Chondrocyte (in vitro differentiated cells): ENCODE measurements around the gene CMC2. TPM values are rescaled to one million over a fixed set of nuclear protein-coding genes. Genes with fewer than 3 reads are reported as not detected.

Experiments used
- DNase-seq: peaks from one replicate; pipeline ENCODE4 v3.0.0; 2021; ENCODE audit warnings: mixed read lengths, low spot score
- H3K27ac Mint-ChIP-seq: one replicate; pipeline ENCODE4 v1.8.0; 2021; ENCODE audit warnings: mild to moderate bottlenecking, moderate library complexity, mixed read lengths; ENCODE audit not compliant: unreplicated experiment
- H3K27me3 Mint-ChIP-seq: 2 replicates; pipeline ENCODE4 v1.8.0; 2021; ENCODE audit warnings: low read depth, mixed read lengths
- H3K36me3 Mint-ChIP-seq: 2 replicates; pipeline ENCODE4 v1.8.0; 2021; ENCODE audit warnings: low read depth, mixed read lengths
- H3K4me1 Mint-ChIP-seq: 2 replicates; pipeline ENCODE4 v1.8.0; 2021; ENCODE audit warnings: low read depth, mild to moderate bottlenecking, mixed read lengths
- H3K4me3 Mint-ChIP-seq: one replicate; pipeline ENCODE4 v1.8.0; 2021; ENCODE audit warnings: mild to moderate bottlenecking, moderate library complexity, mixed read lengths; ENCODE audit not compliant: unreplicated experiment
- H3K9me3 Mint-ChIP-seq: 2 replicates; pipeline ENCODE4 v1.8.0; 2021; ENCODE audit warnings: low read depth, mixed read lengths
- total RNA-seq: library from RNA; stranded (reverse); gene quantifications from 3 replicates; pipeline ENCODE4 v1.2.1, GENCODE V29; 2021
- TF ChIP-seq, protein P1 (sequence below): fragments of 200-600 bp; sonication (generic); IDR thresholded peaks from 2 replicates; pipeline ENCODE4 v1.5.0; 2021; ENCODE audit warnings: antibody characterized with exemption, mild to moderate bottlenecking, moderate library complexity

CMC2 gene
- total RNA-seq, 1 donor from 2014 or later: 45.8 TPM

DNA sequence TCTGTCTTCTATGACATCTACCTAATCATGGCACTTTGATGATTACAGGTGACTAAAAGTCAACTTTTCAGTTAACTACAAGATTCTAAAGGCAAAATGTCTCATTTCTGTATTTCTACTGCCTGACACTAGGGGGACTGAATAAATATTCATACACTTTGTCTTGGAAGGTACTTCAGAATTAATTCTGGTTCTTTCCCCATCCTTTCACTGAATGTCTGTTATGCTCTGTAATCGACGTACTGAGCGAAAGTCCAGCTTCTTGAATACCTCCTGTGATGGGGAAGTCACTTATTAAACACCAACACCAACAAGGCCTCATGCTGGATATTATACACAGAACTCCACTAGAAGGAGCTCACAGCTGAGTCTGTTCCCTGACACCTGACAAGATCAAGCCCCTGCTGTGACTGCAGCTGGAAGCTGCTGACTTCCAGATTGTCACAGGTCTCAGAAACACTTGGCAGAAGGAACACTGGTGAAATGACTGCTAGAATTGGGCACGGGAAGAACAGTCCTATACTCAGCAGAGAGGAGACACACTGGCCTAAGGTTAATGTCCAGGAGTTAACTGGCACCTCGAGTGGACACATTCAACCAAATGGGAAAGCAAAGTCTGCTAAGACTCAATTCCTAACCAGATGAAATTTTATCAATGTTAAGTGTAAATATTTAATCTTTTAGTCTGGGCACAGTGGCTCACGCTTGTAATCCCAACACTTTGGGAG lies 31.9 kb downstream of the CMC2 start:
- no peaks in the 10 kb centered on the region for H3K9me3 Mint-ChIP-seq

DNA sequence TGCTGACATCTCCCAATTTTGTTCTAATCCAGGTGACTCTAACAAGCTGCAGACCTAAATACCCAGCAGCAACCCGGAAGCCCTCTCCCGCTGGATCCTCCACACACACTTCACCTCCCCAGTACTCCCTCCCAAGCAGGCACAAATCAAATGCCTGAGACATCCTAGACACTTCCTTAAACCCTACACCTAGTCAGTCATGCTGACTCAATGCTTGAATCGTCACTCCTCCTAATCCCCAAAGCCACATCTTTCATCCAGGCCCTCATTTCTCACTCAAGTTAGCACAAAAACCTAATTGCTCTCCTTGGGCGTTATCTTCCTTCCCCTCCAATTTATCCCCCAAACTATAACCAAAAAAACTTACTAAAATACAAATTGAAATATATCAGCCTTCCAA lies 32.7 kb downstream of the CMC2 start:
- Mint-ChIP-seq H3K27ac (no peak overlapping the region), H3K27me3 (no peaks in the 10 kb centered on the region), H3K4me3 (no peak overlapping the region), H3K4me1 (peaks cover 4% of the 10 kb centered on the region), H3K9me3 (no peaks in the 10 kb centered on the region), H3K36me3 (peaks cover 12% of the 10 kb centered on the region)
- DNase-seq: no peak
- TF ChIP-seq, protein P1, sequence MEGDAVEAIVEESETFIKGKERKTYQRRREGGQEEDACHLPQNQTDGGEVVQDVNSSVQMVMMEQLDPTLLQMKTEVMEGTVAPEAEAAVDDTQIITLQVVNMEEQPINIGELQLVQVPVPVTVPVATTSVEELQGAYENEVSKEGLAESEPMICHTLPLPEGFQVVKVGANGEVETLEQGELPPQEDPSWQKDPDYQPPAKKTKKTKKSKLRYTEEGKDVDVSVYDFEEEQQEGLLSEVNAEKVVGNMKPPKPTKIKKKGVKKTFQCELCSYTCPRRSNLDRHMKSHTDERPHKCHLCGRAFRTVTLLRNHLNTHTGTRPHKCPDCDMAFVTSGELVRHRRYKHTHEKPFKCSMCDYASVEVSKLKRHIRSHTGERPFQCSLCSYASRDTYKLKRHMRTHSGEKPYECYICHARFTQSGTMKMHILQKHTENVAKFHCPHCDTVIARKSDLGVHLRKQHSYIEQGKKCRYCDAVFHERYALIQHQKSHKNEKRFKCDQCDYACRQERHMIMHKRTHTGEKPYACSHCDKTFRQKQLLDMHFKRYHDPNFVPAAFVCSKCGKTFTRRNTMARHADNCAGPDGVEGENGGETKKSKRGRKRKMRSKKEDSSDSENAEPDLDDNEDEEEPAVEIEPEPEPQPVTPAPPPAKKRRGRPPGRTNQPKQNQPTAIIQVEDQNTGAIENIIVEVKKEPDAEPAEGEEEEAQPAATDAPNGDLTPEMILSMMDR: no peak

More for the DNA sequence above, 31.9 kb downstream of the CMC2 start:
- DNase-seq: no peak
- Mint-ChIP-seq H3K27me3 (no peaks in the 10 kb centered on the region), H3K4me1 (no peaks in the 10 kb centered on the region), H3K36me3 (peaks cover 12% of the 10 kb centered on the region), H3K4me3 (no peak overlapping the region), H3K27ac (no peak overlapping the region)
- TF ChIP-seq, protein P1: peak; percentile 72

DNA sequence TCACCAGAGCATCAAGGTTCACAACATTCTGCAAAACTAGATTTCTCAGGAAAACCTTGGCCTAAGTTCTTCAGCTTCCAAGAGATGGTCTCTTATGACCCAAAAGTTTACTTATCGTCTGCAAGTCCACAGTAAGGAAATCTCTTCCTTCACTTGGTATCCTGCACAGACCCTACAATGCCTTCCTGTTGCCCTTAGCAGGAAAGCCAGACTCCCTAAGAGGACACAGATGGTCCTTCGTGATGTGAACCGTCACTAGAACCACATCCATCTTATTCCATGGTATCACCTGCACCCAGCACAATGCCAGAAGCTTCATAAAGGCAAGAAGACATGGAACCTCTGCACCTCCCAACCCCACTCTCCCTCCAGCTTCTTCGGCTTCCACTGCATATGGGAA lies 34.1 kb downstream of the CMC2 start:
- H3K4me3 Mint-ChIP-seq: no peak overlapping the region
- TF ChIP-seq, protein P1: no peak
- H3K9me3 Mint-ChIP-seq: no peaks in the 10 kb centered on the region

DNA sequence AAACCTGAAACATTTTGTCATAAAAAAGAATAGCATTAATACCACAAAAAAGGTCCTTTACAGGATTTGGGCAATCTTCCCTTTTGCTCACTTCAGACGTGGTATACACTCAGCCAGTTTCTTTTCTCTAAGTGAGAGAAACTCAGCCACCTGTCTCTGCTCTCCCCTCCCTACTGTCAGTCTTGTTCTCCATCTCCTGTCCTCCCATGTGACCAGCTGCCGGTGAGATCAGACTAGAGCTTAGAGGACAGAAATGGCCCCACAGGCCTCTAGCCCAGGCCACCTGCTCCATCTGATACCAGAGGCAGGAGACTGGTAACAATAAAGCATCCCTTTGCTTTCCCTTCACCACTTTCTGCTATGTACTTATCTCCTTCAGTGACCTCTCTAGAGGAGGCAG lies 34.9 kb downstream of the CMC2 start:
- TF ChIP-seq, protein P1: no peak
- no peak overlapping the region for H3K4me3 Mint-ChIP-seq
- H3K9me3 Mint-ChIP-seq: no peaks in the 10 kb centered on the region
- H3K36me3 Mint-ChIP-seq: peaks cover 16% of the 10 kb centered on the region
- peaks cover 9% of the 10 kb centered on the region for H3K4me1 Mint-ChIP-seq
- DNase-seq: no peak
- no peak overlapping the region for H3K27ac Mint-ChIP-seq
- H3K27me3 Mint-ChIP-seq: no peaks in the 10 kb centered on the region

More for the DNA sequence above, 34.1 kb downstream of the CMC2 start:
- no peaks in the 10 kb centered on the region for H3K27me3 Mint-ChIP-seq
- H3K27ac Mint-ChIP-seq: no peak overlapping the region
- peaks cover 9% of the 10 kb centered on the region for H3K4me1 Mint-ChIP-seq
- H3K36me3 Mint-ChIP-seq: peaks cover 16% of the 10 kb centered on the region
- DNase-seq: no peak

DNA sequence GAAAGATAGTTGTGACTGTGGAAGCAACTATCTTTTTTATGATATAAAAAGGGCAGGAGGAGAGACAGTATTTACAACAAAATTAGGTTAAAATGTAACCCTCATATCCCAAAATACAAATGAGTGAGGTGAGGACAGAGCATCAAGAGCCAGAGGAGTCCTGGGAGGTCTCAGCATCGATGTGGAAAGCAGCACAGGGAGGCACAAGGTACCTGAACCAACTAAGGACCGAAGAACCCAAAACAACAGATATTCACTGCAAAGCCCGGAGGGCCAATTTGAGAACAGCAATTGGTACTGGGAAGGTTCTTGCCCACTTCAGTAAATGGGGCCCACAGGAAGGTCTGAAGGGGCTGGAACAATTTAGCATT lies 37.6 kb downstream of the CMC2 start:
- H3K9me3 Mint-ChIP-seq: no peaks in the 10 kb centered on the region
- H3K4me1 Mint-ChIP-seq: peaks cover 9% of the 10 kb centered on the region
- no peak for DNase-seq
- peaks cover 9% of the 10 kb centered on the region for H3K36me3 Mint-ChIP-seq
- no peak overlapping the region for H3K4me3 Mint-ChIP-seq
- TF ChIP-seq, protein P1: no peak
- no peak overlapping the region for H3K27ac Mint-ChIP-seq
- no peaks in the 10 kb centered on the region for H3K27me3 Mint-ChIP-seq
